Measurements from ENCODE around the gene RAB8A. TPM values are rescaled to one million over a fixed set of nuclear protein-coding genes. Genes with fewer than 3 reads are reported as not detected.

RAB8A gene
- total RNA-seq, 2 donors from 2014 or later = 67.7 to 86.0 TPM

- WGBS, 2 experiments (ENCODE audit: insufficient coverage in 1 of 2, insufficient read length in 1 of 2) = 83 to 85% methylated on average over 5 to 6 of the region's 6 CpGs
- Mint-ChIP-seq H3K4me3 (no peak overlapping the region), H3K27ac (no peak overlapping the region), H3K36me3 (ENCODE audit: low read depth) (no peaks in the 10 kb centered on the region), H3K9me3 (no peaks in the 10 kb centered on the region), H3K4me1 (no peaks in the 10 kb centered on the region), H3K27me3 (ENCODE audit: insufficient read depth) (no peaks in the 10 kb centered on the region)
- no peak for TF ChIP-seq CTCF (conservative IDR thresholded peaks at IDR 0.05)
- no peak overlapping the region for H3K4me3 ChIP-seq (ENCODE audit: low read length)
- DNase-seq = no peak
- no peaks in the 10 kb centered on the region for H3K36me3 ChIP-seq (ENCODE audit: control insufficient read depth, insufficient read depth, low read length)
- no peaks in the 10 kb centered on the region for H3K27me3 ChIP-seq (ENCODE audit: control insufficient read depth, insufficient read depth, low read length, poor library complexity, severe bottlenecking)
- H3K27ac ChIP-seq (ENCODE audit: low read depth, low read length) = no peak overlapping the region
- H3K4me1 ChIP-seq (ENCODE audit: control insufficient read depth, insufficient read depth, low read length) = no peaks in the 10 kb centered on the region
- peaks cover 5% of the 10 kb centered on the region for H3K9me3 ChIP-seq (ENCODE audit: control insufficient read depth, low read length)
- H3K9ac ChIP-seq (ENCODE audit: extremely low read depth, low read length, poor library complexity, severe bottlenecking) = no peak overlapping the region
Measured at GRCh38 chr19:16156904-16157303, 45.2 kb downstream of the RAB8A start.

- H3K27ac ChIP-seq (ENCODE audit: low read depth, low read length) = no peak overlapping the region
- H3K4me3 ChIP-seq (ENCODE audit: low read length) = no peak overlapping the region
- peaks cover 5% of the 10 kb centered on the region for H3K9me3 ChIP-seq (ENCODE audit: control insufficient read depth, low read length)
- no peaks in the 10 kb centered on the region for H3K36me3 ChIP-seq (ENCODE audit: control insufficient read depth, insufficient read depth, low read length)
- no peak for DNase-seq
- H3K27me3 Mint-ChIP-seq (ENCODE audit: insufficient read depth) = no peaks in the 10 kb centered on the region
- no peaks in the 10 kb centered on the region for H3K36me3 Mint-ChIP-seq (ENCODE audit: low read depth)
- H3K9ac ChIP-seq (ENCODE audit: extremely low read depth, low read length, poor library complexity, severe bottlenecking) = no peak overlapping the region
- no peaks in the 10 kb centered on the region for H3K4me1 Mint-ChIP-seq
- H3K4me1 ChIP-seq (ENCODE audit: control insufficient read depth, insufficient read depth, low read length) = no peaks in the 10 kb centered on the region
- H3K27ac Mint-ChIP-seq = no peak overlapping the region
- no peak overlapping the region for H3K4me3 Mint-ChIP-seq
- no peak for TF ChIP-seq CTCF (conservative IDR thresholded peaks at IDR 0.05)
- H3K9me3 Mint-ChIP-seq = no peaks in the 10 kb centered on the region
- H3K27me3 ChIP-seq (ENCODE audit: control insufficient read depth, insufficient read depth, low read length, poor library complexity, severe bottlenecking) = no peaks in the 10 kb centered on the region
- WGBS, 2 experiments (ENCODE audit: insufficient coverage in 1 of 2, insufficient read length in 1 of 2) = 87 to 89% methylated on average over 9 to 10 of the region's 10 CpGs
Measured at GRCh38 chr19:16157601-16158000, 45.9 kb downstream of the RAB8A start.

GRCh38 chr19:16159655-16160054 is 48.0 kb downstream of the RAB8A start:
- Mint-ChIP-seq H3K4me1 (no peaks in the 10 kb centered on the region), H3K36me3 (ENCODE audit: low read depth) (no peaks in the 10 kb centered on the region), H3K27ac (no peak overlapping the region), H3K9me3 (no peaks in the 10 kb centered on the region), H3K4me3 (no peak overlapping the region), H3K27me3 (ENCODE audit: insufficient read depth) (no peaks in the 10 kb centered on the region)
- 86 to 96% methylated on average over 4 to 5 of the region's 5 CpGs for WGBS, 2 experiments (ENCODE audit: insufficient coverage in 1 of 2, insufficient read length in 1 of 2)
- no peak overlapping the region for H3K9ac ChIP-seq (ENCODE audit: extremely low read depth, low read length, poor library complexity, severe bottlenecking)
- no peak for DNase-seq
- no peaks in the 10 kb centered on the region for H3K4me1 ChIP-seq (ENCODE audit: control insufficient read depth, insufficient read depth, low read length)
- no peak overlapping the region for H3K27ac ChIP-seq (ENCODE audit: low read depth, low read length)
- no peaks in the 10 kb centered on the region for H3K36me3 ChIP-seq (ENCODE audit: control insufficient read depth, insufficient read depth, low read length)
- H3K9me3 ChIP-seq (ENCODE audit: control insufficient read depth, low read length) = no peaks in the 10 kb centered on the region
- no peaks in the 10 kb centered on the region for H3K27me3 ChIP-seq (ENCODE audit: control insufficient read depth, insufficient read depth, low read length, poor library complexity, severe bottlenecking)
- no peak for TF ChIP-seq CTCF (conservative IDR thresholded peaks at IDR 0.05)
- no peak overlapping the region for H3K4me3 ChIP-seq (ENCODE audit: low read length)
